ENCODE results near the gene ZNF768. TPM values are rescaled to one million over a fixed set of nuclear protein-coding genes. Genes with fewer than 3 reads are reported as not detected.

The ZNF768 gene
- total and polyA plus RNA-seq, 2 of the 13 experiments (the other 11 are each of a cell fraction or from before 2014, with no cell fraction given) = 26.7 to 34.4 TPM

DNA sequence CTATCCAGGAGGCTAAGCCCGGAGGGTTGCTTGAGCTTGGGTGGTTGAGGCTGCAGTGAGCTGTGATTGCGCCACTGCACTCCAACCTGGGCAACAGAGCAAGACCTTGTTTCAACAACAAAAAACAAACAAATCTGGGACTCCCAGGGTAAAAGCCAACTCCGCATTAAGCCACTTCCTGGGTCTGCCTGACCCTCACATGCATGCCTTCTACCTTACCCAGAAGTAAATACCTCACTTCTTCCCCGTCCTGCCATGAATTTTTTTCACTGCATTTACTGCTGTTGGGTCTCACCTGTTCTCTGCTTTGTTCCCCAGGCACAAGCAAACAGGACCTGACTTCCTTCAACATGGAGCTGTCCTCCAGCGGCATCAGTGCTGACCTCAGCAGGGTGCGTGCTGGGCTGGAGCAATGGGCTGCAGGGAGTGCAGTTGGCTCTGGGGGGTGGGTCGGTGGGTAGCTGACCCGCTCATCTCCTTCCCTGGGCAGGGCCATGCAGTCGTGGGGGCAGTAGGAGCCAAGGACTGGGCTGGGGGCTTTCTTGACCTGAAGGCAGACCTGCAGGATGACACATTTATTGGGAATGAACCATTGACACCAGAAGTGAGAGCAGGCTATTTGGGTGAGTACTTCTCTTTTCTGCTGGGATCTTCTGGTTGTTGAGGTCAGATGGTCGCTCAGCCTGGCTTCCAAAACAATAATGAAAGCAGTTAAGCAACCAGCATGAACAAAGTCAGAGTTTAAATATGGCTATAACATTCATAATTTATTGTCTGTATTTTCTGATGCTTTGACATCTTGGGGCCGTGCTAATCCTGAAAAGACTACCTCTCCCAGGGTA lies 37.4 kb downstream of the ZNF768 start (continued):
- TF ChIP-seq, protein P1, sequence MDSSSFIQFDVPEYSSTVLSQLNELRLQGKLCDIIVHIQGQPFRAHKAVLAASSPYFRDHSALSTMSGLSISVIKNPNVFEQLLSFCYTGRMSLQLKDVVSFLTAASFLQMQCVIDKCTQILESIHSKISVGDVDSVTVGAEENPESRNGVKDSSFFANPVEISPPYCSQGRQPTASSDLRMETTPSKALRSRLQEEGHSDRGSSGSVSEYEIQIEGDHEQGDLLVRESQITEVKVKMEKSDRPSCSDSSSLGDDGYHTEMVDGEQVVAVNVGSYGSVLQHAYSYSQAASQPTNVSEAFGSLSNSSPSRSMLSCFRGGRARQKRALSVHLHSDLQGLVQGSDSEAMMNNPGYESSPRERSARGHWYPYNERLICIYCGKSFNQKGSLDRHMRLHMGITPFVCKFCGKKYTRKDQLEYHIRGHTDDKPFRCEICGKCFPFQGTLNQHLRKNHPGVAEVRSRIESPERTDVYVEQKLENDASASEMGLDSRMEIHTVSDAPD (CRISPR knock-in tag; IDR thresholded peaks at IDR 0.05) = no peak
- TF ChIP-seq, protein P2, sequence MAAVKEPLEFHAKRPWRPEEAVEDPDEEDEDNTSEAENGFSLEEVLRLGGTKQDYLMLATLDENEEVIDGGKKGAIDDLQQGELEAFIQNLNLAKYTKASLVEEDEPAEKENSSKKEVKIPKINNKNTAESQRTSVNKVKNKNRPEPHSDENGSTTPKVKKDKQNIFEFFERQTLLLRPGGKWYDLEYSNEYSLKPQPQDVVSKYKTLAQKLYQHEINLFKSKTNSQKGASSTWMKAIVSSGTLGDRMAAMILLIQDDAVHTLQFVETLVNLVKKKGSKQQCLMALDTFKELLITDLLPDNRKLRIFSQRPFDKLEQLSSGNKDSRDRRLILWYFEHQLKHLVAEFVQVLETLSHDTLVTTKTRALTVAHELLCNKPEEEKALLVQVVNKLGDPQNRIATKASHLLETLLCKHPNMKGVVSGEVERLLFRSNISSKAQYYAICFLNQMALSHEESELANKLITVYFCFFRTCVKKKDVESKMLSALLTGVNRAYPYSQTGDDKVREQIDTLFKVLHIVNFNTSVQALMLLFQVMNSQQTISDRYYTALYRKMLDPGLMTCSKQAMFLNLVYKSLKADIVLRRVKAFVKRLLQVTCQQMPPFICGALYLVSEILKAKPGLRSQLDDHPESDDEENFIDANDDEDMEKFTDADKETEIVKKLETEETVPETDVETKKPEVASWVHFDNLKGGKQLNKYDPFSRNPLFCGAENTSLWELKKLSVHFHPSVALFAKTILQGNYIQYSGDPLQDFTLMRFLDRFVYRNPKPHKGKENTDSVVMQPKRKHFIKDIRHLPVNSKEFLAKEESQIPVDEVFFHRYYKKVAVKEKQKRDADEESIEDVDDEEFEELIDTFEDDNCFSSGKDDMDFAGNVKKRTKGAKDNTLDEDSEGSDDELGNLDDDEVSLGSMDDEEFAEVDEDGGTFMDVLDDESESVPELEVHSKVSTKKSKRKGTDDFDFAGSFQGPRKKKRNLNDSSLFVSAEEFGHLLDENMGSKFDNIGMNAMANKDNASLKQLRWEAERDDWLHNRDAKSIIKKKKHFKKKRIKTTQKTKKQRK (IDR thresholded peaks at IDR 0.05; ENCODE audit: low read length) = no peak
- TF ChIP-seq ZEB1 (IDR thresholded peaks at IDR 0.05; ENCODE audit: insufficient replicate concordance, low read depth) (peak; percentile 66), SALL2 (CRISPR knock-in tag; IDR thresholded peaks at IDR 0.05) (no peak), MYNN (CRISPR knock-in tag; IDR thresholded peaks at IDR 0.05; ENCODE audit: low read depth) (no peak; the same call in 1 of the 2 replicates), SNAPC2 (CRISPR knock-in tag; IDR thresholded peaks at IDR 0.05) (no peak), ZNF768 (CRISPR knock-in tag; IDR thresholded peaks at IDR 0.05) (no peak), CENPT (CRISPR knock-in tag; IDR thresholded peaks at IDR 0.05; ENCODE audit: low read depth) (no peak), ZNF614 (CRISPR knock-in tag; IDR thresholded peaks at IDR 0.05; ENCODE audit: borderline replicate concordance) (peak; percentile 52; the same call in 1 of the 2 replicates), BCL6 (CRISPR knock-in tag; IDR thresholded peaks at IDR 0.05) (0 out of 2 replicates have a peak, but pooled peaks have one; percentile 25), ZNF672 (CRISPR knock-in tag; IDR thresholded peaks at IDR 0.05) (no peak)
- TF ChIP-seq, protein P3, sequence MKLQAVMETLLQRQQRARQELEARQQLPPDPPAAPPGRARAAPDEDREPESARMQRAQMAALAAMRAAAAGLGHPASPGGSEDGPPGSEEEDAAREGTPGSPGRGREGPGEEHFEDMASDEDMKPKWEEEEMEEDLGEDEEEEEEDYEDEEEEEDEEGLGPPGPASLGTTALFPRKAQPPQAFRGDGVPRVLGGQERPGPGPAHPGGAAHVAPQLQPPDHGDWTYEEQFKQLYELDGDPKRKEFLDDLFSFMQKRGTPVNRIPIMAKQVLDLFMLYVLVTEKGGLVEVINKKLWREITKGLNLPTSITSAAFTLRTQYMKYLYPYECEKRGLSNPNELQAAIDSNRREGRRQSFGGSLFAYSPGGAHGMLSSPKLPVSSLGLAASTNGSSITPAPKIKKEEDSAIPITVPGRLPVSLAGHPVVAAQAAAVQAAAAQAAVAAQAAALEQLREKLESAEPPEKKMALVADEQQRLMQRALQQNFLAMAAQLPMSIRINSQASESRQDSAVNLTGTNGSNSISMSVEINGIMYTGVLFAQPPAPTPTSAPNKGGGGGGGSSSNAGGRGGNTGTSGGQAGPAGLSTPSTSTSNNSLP (IDR thresholded peaks at IDR 0.05; ENCODE audit: low read depth, low read length) = no peak
- TF ChIP-seq, protein P4, sequence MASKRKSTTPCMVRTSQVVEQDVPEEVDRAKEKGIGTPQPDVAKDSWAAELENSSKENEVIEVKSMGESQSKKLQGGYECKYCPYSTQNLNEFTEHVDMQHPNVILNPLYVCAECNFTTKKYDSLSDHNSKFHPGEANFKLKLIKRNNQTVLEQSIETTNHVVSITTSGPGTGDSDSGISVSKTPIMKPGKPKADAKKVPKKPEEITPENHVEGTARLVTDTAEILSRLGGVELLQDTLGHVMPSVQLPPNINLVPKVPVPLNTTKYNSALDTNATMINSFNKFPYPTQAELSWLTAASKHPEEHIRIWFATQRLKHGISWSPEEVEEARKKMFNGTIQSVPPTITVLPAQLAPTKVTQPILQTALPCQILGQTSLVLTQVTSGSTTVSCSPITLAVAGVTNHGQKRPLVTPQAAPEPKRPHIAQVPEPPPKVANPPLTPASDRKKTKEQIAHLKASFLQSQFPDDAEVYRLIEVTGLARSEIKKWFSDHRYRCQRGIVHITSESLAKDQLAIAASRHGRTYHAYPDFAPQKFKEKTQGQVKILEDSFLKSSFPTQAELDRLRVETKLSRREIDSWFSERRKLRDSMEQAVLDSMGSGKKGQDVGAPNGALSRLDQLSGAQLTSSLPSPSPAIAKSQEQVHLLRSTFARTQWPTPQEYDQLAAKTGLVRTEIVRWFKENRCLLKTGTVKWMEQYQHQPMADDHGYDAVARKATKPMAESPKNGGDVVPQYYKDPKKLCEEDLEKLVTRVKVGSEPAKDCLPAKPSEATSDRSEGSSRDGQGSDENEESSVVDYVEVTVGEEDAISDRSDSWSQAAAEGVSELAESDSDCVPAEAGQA (IDR thresholded peaks at IDR 0.05; ENCODE audit: low read depth) = no peak
- TF ChIP-seq, protein P4 (CRISPR knock-in tag; IDR thresholded peaks at IDR 0.05; ENCODE audit: borderline replicate concordance) = no peak
- TF ChIP-seq, protein P5, sequence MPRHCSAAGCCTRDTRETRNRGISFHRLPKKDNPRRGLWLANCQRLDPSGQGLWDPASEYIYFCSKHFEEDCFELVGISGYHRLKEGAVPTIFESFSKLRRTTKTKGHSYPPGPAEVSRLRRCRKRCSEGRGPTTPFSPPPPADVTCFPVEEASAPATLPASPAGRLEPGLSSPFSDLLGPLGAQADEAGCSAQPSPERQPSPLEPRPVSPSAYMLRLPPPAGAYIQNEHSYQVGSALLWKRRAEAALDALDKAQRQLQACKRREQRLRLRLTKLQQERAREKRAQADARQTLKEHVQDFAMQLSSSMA (CRISPR knock-in tag; IDR thresholded peaks at IDR 0.05) = no peak

Measured in HepG2 (cell line).